ENCODE data around the gene TEAD1. TPM values are rescaled to one million over a fixed set of nuclear protein-coding genes. Genes with fewer than 3 reads are reported as not detected.

TEAD1 gene
- total and polyA plus RNA-seq, 9 of the 15 experiments (the other 6 are each of a cell fraction or from before 2014, with no cell fraction given): 1.7 to 17.7 (median 10.8) TPM

GRCh38 chr11:12692229-12693075 is 18.2 kb downstream of the TEAD1 start (continued):
- no peak for TF ChIP-seq MTF1 (CRISPR knock-in tag; IDR thresholded peaks at IDR 0.05; ENCODE audit: borderline replicate concordance)
- TF ChIP-seq ZNF586 (CRISPR knock-in tag; conservative IDR thresholded peaks at IDR 0.05): no peak
- no peak for TF ChIP-seq ZNF197 (CRISPR knock-in tag; IDR thresholded peaks at IDR 0.05; ENCODE audit: low read depth)
- TF ChIP-seq RFX1 (IDR thresholded peaks at IDR 0.05): no peak
- no peak for TF ChIP-seq BHLHE40 (IDR thresholded peaks at IDR 0.05; ENCODE audit: low read length)
- TF ChIP-seq ZNF696 (CRISPR knock-in tag; conservative IDR thresholded peaks at IDR 0.05): no peak
- TF ChIP-seq ZNF780A (CRISPR knock-in tag; IDR thresholded peaks at IDR 0.05): no peak
- no peak for TF ChIP-seq IFI16 (CRISPR knock-in tag; IDR thresholded peaks at IDR 0.05)
- TF ChIP-seq MAZ (CRISPR knock-in tag; conservative IDR thresholded peaks at IDR 0.05 in 1 of 2, IDR thresholded peaks at IDR 0.05 in 1 of 2): no peak
- TF ChIP-seq KAT7 (CRISPR knock-in tag; IDR thresholded peaks at IDR 0.05; ENCODE audit: borderline replicate concordance): no peak
- TF ChIP-seq ZBTB33 (CRISPR knock-in tag; IDR thresholded peaks at IDR 0.05): no peak
- TF ChIP-seq ZNF561 (CRISPR knock-in tag; conservative IDR thresholded peaks at IDR 0.05): no peak
- no peak for TF ChIP-seq POLR2AphosphoS5 (IDR thresholded peaks at IDR 0.05; ENCODE audit: control insufficient read depth, insufficient read depth, low read depth, low read length)
- peak; percentile 48 for TF ChIP-seq MEIS2 (IDR thresholded peaks at IDR 0.05; ENCODE audit: partially characterized antibody)
- peak; percentile 85 for TF ChIP-seq ATF7 (IDR thresholded peaks at IDR 0.05)
- no peak for TF ChIP-seq RBBP5 (IDR thresholded peaks at IDR 0.05; ENCODE audit: borderline replicate concordance, insufficient read depth, low read length, poor library complexity, severe bottlenecking)
- no peak for TF ChIP-seq ZBTB9 (CRISPR knock-in tag; IDR thresholded peaks at IDR 0.05)
- TF ChIP-seq NR2C1 (IDR thresholded peaks at IDR 0.05): no peak
- 0 out of 2 replicates have a peak, but pooled peaks have one; percentile 10 for TF ChIP-seq NR2C1 (tag; IDR thresholded peaks at IDR 0.05)
- no peak for TF ChIP-seq SRSF7 (optimal IDR thresholded peaks at IDR 0.05; ENCODE audit: low read depth, low read length)
- no peak for TF ChIP-seq KDM1A (IDR thresholded peaks at IDR 0.05)
- no peak for TF ChIP-seq HOMEZ (CRISPR knock-in tag; IDR thresholded peaks at IDR 0.05)
- no peak for TF ChIP-seq SRSF9 (IDR thresholded peaks at IDR 0.05; ENCODE audit: borderline replicate concordance, low read depth, low read length)
- TF ChIP-seq NFATC3 (IDR thresholded peaks at IDR 0.05): no peak
- TF ChIP-seq SP1 (CRISPR knock-in tag; IDR thresholded peaks at IDR 0.05): no peak
